IPS-NIHi7 (cell line): ENCODE data around the gene LRRC8C.
"Not testable (repeated sequence)": the region's sequence is repeated elsewhere in the genome, so short reads cannot be mapped to it uniquely, and the experiment has no call there.

ENCODE experiments used
- DNase-seq: peaks from one replicate; pipeline ENCODE4 v3.0.0; 2012; ENCODE audit warnings: mixed read lengths; ENCODE audit errors: extremely low spot score

LRRC8C gene

GRCh38 chr1:89703469-89703868, 70.5 kb downstream of the LRRC8C start:
- no peak for DNase-seq

GRCh38 chr1:89704014-89704413, 71.1 kb downstream of the LRRC8C start:
- DNase-seq: no peak

GRCh38 chr1:89704885-89705284, 72.0 kb downstream of the LRRC8C start:
- DNase-seq: not testable (repeated sequence)

- DNase-seq: no peak
Observed at GRCh38 chr1:89705901-89706699, 73.2 kb downstream of the LRRC8C start.

GRCh38 chr1:89706700-89707012, 73.7 kb downstream of the LRRC8C start:
- DNase-seq: no peak

- DNase-seq: no peak
Observed at GRCh38 chr1:89708751-89709375, 75.9 kb downstream of the LRRC8C start.

- no peak for DNase-seq
Observed at GRCh38 chr1:89710498-89711139, 77.7 kb downstream of the LRRC8C start.

- no peak for DNase-seq
Observed at GRCh38 chr1:89711140-89711778, 78.3 kb downstream of the LRRC8C start.

GRCh38 chr1:89712420-89712819, 79.5 kb downstream of the LRRC8C start:
- DNase-seq: no peak

- no peak for DNase-seq
Observed at GRCh38 chr1:89715677-89716076, 82.8 kb downstream of the LRRC8C start.

GRCh38 chr1:89719502-89720306, 86.8 kb downstream of the LRRC8C start:
- no peak for DNase-seq

- DNase-seq: no peak
Observed at GRCh38 chr1:89720839-89721238, 87.9 kb downstream of the LRRC8C start.

- DNase-seq: no peak
Observed at GRCh38 chr1:89721351-89721750, 88.4 kb downstream of the LRRC8C start.

- DNase-seq: no peak
Observed at GRCh38 chr1:89723144-89723543, 90.2 kb downstream of the LRRC8C start.

- DNase-seq: no peak
Observed at GRCh38 chr1:89723863-89724262, 90.9 kb downstream of the LRRC8C start.

GRCh38 chr1:89724369-89725010, 91.6 kb downstream of the LRRC8C start:
- DNase-seq: no peak

GRCh38 chr1:89725011-89725370, 92.1 kb downstream of the LRRC8C start:
- no peak for DNase-seq

- DNase-seq: no peak
Observed at GRCh38 chr1:89725631-89726030, 92.7 kb downstream of the LRRC8C start.

- no peak for DNase-seq
Observed at GRCh38 chr1:89727517-89728312, 94.8 kb downstream of the LRRC8C start.

GRCh38 chr1:89728381-89728780, 95.5 kb downstream of the LRRC8C start:
- no peak for DNase-seq
